CD14-positive monocyte (primary cell): ENCODE data around the gene PSENEN. TPM values are rescaled to one million over a fixed set of nuclear protein-coding genes. Genes with fewer than 3 reads are reported as not detected.
"Not testable (repeated sequence)": the region's sequence is repeated elsewhere in the genome, so short reads cannot be mapped to it uniquely, and the experiment has no call there.

Source experiments
- DNase-seq, 3 donors: peaks; one replicate each; pipeline ENCODE4 v3.0.0-alpha.2; 2011 to 2022
- H2AFZ ChIP-seq: 2 replicates; pipeline ENCODE4 v1.6.0; 2012; ENCODE audit warnings: mild to moderate bottlenecking, low read depth, low read length, inconsistent platforms; ENCODE audit not compliant: insufficient read depth, poor library complexity, severe bottlenecking
- H3K27ac ChIP-seq, 2 donors: 1 replicate in 1 of 2; 2 replicates in 1 of 2; pipeline ENCODE4 v1.5.1; 2012 to 2013; ENCODE audit warnings: low read length in 2 of 2, control low read depth in 1 of 2, inconsistent platforms in 1 of 2, low read depth in 1 of 2, mild to moderate bottlenecking in 1 of 2
- H3K27me3 ChIP-seq, 2 donors: one replicate each; pipeline versions ENCODE4 v1.6.0 to v1.6.1; 2011 to 2013; ENCODE audit warnings: low read length in 2 of 2; ENCODE audit not compliant: control insufficient read depth in 2 of 2, insufficient read depth in 2 of 2
- H3K36me3 ChIP-seq, 2 donors: replicated peaks in 1 of 2; 1 replicate in 1 of 2; 2 replicates in 1 of 2; pipeline versions ENCODE4 v1.5.1 to v1.6.1; 2012 to 2013; ENCODE audit warnings: low read length in 2 of 2, control low read depth in 1 of 2, inconsistent platforms in 1 of 2, mild to moderate bottlenecking in 1 of 2; ENCODE audit not compliant: insufficient read depth in 2 of 2, control insufficient read depth in 1 of 2
- H3K4me1 ChIP-seq, 2 donors: 1 replicate in 1 of 2; 2 replicates in 1 of 2; pipeline versions ENCODE4 v1.5.1 to v1.6.1; 2012 to 2013; ENCODE audit warnings: low read length in 2 of 2, control low read depth in 1 of 2, inconsistent platforms in 1 of 2, mild to moderate bottlenecking in 1 of 2, moderate library complexity in 1 of 2; ENCODE audit not compliant: insufficient read depth in 2 of 2, control insufficient read depth in 1 of 2
- H3K4me2 ChIP-seq: replicated peaks from 2 replicates; pipeline ENCODE3; 2012; ENCODE audit warnings: low read length, moderate library complexity, mild to moderate bottlenecking; ENCODE audit not compliant: poor library complexity, severe bottlenecking; ENCODE audit errors: extremely low read depth
- H3K4me3 ChIP-seq, 3 experiments: fragments of 200-600 bp in 1 of 3; sonication (generic) in 1 of 3; replicated peaks in 1 of 3; 1 replicate in 2 of 3; 2 replicates in 1 of 3; pipeline ENCODE4 v1.5.1; 2011 to 2013; ENCODE audit warnings: low read length in 3 of 3, mild to moderate bottlenecking in 3 of 3, control low read depth in 2 of 3, low read depth in 2 of 3, inconsistent platforms in 1 of 3, moderate library complexity in 1 of 3
- H3K79me2 ChIP-seq: 2 replicates; pipeline ENCODE4 v1.6.0; 2012; ENCODE audit warnings: mild to moderate bottlenecking, control low read depth, inconsistent platforms, low read length, moderate library complexity; ENCODE audit not compliant: insufficient read depth
- H3K9ac ChIP-seq: 2 replicates; pipeline ENCODE4 v1.6.0; 2017; ENCODE audit warnings: low read length, mild to moderate bottlenecking; ENCODE audit not compliant: insufficient read depth, poor library complexity, severe bottlenecking
- H3K9me3 ChIP-seq, 2 donors: replicated peaks in 1 of 2; 1 replicate in 1 of 2; 2 replicates in 1 of 2; pipeline versions ENCODE4 v1.5.1 to v1.6.1; 2012 to 2013; ENCODE audit warnings: low read length in 2 of 2, control low read depth in 1 of 2; ENCODE audit not compliant: control insufficient read depth in 1 of 2, insufficient read depth in 1 of 2
- H4K20me1 ChIP-seq: 2 replicates; pipeline ENCODE4 v1.6.0; 2012; ENCODE audit warnings: mild to moderate bottlenecking, low read length, control low read depth, moderate library complexity; ENCODE audit not compliant: insufficient read depth
- H3K27ac Mint-ChIP-seq, 7 donors: one replicate each; pipeline ENCODE4 v1.8.0; 2020; ENCODE audit warnings: mild to moderate bottlenecking in 7 of 7, mixed read lengths in 7 of 7, moderate library complexity in 6 of 7, inconsistent platforms in 2 of 7
- H3K27me3 Mint-ChIP-seq, 3 donors: one replicate each; pipeline ENCODE4 v1.8.0; 2021 to 2022; ENCODE audit warnings: low read depth in 3 of 3, mild to moderate bottlenecking in 3 of 3, mixed read lengths in 3 of 3, moderate library complexity in 3 of 3, inconsistent platforms in 1 of 3
- H3K36me3 Mint-ChIP-seq, 2 donors: one replicate each; pipeline ENCODE4 v1.8.0; 2020; ENCODE audit warnings: mixed read lengths in 2 of 2, inconsistent platforms in 1 of 2, mild to moderate bottlenecking in 1 of 2
- H3K4me1 Mint-ChIP-seq: one replicate; pipeline ENCODE4 v1.8.0; 2020; ENCODE audit warnings: mild to moderate bottlenecking, mixed read lengths
- H3K4me3 Mint-ChIP-seq, 2 donors: one replicate each; pipeline ENCODE4 v1.8.0; 2020; ENCODE audit warnings: mild to moderate bottlenecking in 2 of 2, mixed read lengths in 2 of 2, moderate library complexity in 1 of 2
- H3K9me3 Mint-ChIP-seq, 7 donors: one replicate each; pipeline ENCODE4 v1.8.0; 2020 to 2022; ENCODE audit warnings: mixed read lengths in 7 of 7, mild to moderate bottlenecking in 6 of 7, moderate library complexity in 6 of 7, inconsistent platforms in 2 of 7
- WGBS: methylation state at CpG from one replicate; pipeline ENCODE4 v1.1.5; 2013; ENCODE audit warnings: missing lambda C conversion rate; ENCODE audit not compliant: insufficient coverage; 5-methylcytosine and 5-hydroxymethylcytosine counted together
- intact Hi-C, 2 donors: fragments of 100-400 bp; cut with micrococcal nuclease; formaldehyde crosslinking; loops; one replicate each; pipeline versions ENCODE4 v1.15.0 to v1.15.1; 2023
- polyA plus RNA-seq, 3 donors: library from polyadenylated mRNA; depleted of rRNA in 1 of 3; unstranded in 2 of 3; stranded (reverse) in 1 of 3; fragments of 300-500 nt in 2 of 3; fragments of >200 nt in 1 of 3; fragmentation: Illumina TruSeq in 2 of 3; gene quantifications; 1 replicate in 2 of 3; 2 replicates in 1 of 3; pipeline ENCODE4 v1.2.3, GENCODE V29; 2012 to 2021
- TF ChIP-seq, protein P1 (sequence below): fragments of 200-600 bp; IDR thresholded peaks from one replicate; pipeline ENCODE4 v1.8.0; 2022; ENCODE audit warnings: antibody characterized with exemption, mild to moderate bottlenecking

The PSENEN gene
- polyA plus RNA-seq, 3 donors: 29.7 to 149 (median 129) TPM

DNA sequence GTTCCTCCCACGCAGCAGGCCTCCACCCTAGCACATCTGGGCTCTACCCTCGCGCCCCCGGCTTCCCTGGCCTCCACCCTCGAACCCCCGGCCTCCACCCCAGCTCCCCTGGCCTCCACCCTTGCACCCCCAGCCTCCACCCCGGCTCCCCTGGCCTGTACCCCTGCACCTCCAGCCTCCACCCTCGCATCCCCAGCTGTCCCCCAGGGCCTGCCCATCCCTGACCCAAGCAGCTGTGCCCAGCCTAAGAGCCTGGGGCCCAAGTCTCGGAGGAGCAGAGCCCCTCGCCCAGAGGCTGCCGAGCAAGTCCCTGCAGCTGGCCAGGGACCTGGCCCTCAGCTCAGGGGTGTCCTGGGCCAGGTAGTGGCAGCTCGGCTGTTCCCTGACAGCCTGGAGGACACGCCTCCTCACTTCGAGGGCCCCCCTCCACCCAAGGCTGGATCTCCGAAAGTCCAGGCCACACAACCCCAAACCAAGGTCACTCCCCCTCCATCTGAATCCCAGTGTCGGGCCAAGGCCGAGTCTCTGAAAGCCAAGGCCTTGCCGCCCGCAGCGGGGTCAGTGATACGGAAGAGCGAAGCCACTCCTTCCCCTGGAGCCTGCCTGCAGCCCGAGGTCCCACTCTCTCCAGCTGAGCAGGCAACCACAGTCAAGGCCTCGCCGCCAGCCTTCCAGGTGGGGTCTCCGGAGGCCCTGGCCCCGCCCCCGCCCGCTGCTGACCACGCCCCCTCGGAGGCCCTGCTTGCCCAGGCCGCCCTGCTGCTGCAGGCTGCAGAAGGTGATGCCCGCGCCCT, 22.0 kb downstream of the PSENEN start:
- peak overlapping the region in 1 of 7 donors; percentile 10 for H3K27ac Mint-ChIP-seq
- no peak overlapping the region for H3K4me2 ChIP-seq
- no peaks in the 10 kb centered on the region for H3K9me3 ChIP-seq
- H3K4me3 ChIP-seq: no peak overlapping the region
- no peak overlapping the region for H3K9ac ChIP-seq
- peaks cover 24 to 53% of the 10 kb centered on the region in 2 donors for H3K36me3 Mint-ChIP-seq
- TF ChIP-seq, protein P1, sequence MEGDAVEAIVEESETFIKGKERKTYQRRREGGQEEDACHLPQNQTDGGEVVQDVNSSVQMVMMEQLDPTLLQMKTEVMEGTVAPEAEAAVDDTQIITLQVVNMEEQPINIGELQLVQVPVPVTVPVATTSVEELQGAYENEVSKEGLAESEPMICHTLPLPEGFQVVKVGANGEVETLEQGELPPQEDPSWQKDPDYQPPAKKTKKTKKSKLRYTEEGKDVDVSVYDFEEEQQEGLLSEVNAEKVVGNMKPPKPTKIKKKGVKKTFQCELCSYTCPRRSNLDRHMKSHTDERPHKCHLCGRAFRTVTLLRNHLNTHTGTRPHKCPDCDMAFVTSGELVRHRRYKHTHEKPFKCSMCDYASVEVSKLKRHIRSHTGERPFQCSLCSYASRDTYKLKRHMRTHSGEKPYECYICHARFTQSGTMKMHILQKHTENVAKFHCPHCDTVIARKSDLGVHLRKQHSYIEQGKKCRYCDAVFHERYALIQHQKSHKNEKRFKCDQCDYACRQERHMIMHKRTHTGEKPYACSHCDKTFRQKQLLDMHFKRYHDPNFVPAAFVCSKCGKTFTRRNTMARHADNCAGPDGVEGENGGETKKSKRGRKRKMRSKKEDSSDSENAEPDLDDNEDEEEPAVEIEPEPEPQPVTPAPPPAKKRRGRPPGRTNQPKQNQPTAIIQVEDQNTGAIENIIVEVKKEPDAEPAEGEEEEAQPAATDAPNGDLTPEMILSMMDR: no peak
- no peaks in the 10 kb centered on the region for H3K4me1 ChIP-seq
- no peak overlapping the region for H2AFZ ChIP-seq
- no peak for DNase-seq
- no peak overlapping the region for H3K27ac ChIP-seq
- H3K79me2 ChIP-seq: no peaks in the 10 kb centered on the region
- no peaks in the 10 kb centered on the region for H3K4me1 Mint-ChIP-seq
- H3K36me3 ChIP-seq: peaks cover 8 to 22% of the 10 kb centered on the region in 2 donors
- H3K4me3 Mint-ChIP-seq: no peak overlapping the region
- H3K27me3 Mint-ChIP-seq: no peaks in the 10 kb centered on the region
- H3K9me3 Mint-ChIP-seq: peaks cover 0 to 2% (median 0%) of the 10 kb centered on the region in 7 donors
- intact Hi-C loops: no loop called here
- no peaks in the 10 kb centered on the region for H3K27me3 ChIP-seq
- H4K20me1 ChIP-seq: no peaks in the 10 kb centered on the region
- 79% methylated on average over 27 of the region's 34 CpGs for WGBS

DNA sequence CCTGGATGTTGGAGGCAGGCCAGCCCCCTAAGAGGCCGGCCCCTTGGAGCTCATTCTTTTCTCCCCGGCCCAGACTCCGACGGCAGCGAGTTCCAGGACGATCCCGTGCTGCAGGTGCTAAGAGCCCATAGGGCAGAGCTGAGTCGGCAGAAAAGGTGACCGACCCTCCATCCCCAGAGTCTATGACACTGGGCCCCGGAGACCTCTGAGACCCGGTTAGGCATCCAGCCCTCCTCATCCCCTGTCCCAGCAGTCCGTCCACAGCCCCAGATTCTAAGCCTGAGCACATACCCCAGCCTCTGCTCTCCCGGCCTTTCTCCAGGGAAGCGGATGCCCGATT, 22.6 kb downstream of the PSENEN start:
- intact Hi-C loops: no loop called here
- TF ChIP-seq, protein P1: no peak
- no peak overlapping the region for H2AFZ ChIP-seq
- H3K9me3 ChIP-seq: no peaks in the 10 kb centered on the region
- peaks cover 8 to 22% of the 10 kb centered on the region in 2 donors for H3K36me3 ChIP-seq
- H3K4me2 ChIP-seq: no peak overlapping the region
- H3K27ac ChIP-seq: no peak overlapping the region
- Mint-ChIP-seq H3K4me1 (no peaks in the 10 kb centered on the region), H3K4me3 (no peak overlapping the region), H3K9me3 (peaks cover 0 to 2% (median 0%) of the 10 kb centered on the region in 7 donors), H3K36me3 (peaks cover 24 to 47% of the 10 kb centered on the region in 2 donors), H3K27ac (no peak overlapping the region), H3K27me3 (no peaks in the 10 kb centered on the region)
- H3K27me3 ChIP-seq: no peaks in the 10 kb centered on the region
- 92% methylated on average over 12 of the region's 15 CpGs for WGBS
- no peak overlapping the region for H3K9ac ChIP-seq
- H3K79me2 ChIP-seq: no peaks in the 10 kb centered on the region
- no peak overlapping the region for H3K4me3 ChIP-seq
- no peaks in the 10 kb centered on the region for H3K4me1 ChIP-seq
- DNase-seq: no peak
- no peaks in the 10 kb centered on the region for H4K20me1 ChIP-seq

DNA sequence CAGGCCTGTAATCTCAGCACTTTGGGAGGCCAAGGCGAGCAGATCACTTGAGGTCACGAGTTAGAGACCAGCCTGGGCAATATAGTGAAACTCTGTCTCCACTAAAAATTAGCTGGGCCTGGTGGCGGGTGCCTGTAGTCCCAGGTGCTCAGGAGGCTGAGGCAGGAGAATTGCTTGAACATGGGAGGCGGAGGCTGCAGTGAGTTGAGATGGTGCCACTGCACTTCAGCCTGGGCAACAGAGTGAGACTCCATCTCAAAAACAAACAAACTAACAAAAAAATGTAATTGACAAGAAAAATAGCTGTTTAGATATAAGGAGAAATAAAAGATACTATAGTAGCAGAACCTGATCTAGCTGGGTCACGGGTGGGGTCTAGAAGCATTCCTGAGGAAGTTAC, 26.9 kb downstream of the PSENEN start:
- not testable (repeated sequence) for H3K36me3 ChIP-seq, H3K27me3 ChIP-seq, H3K9me3 ChIP-seq, H3K27ac Mint-ChIP-seq, H3K27ac ChIP-seq, H3K4me3 Mint-ChIP-seq, H2AFZ ChIP-seq, H3K9ac ChIP-seq, DNase-seq, H4K20me1 ChIP-seq, H3K27me3 Mint-ChIP-seq, H3K9me3 Mint-ChIP-seq, H3K4me2 ChIP-seq, H3K4me3 ChIP-seq
- Mint-ChIP-seq H3K36me3 (peaks cover 6 to 13% of the 10 kb centered on the region in 2 donors), H3K4me1 (peaks cover 23% of the 10 kb centered on the region)
- intact Hi-C loops: loop anchor here in 1 of 2 donors (10.0 kb wide), 2 partner anchors 102 to 282 kb away; partner anchors contain the start of genes THAP8 and WDR62
- 100% methylated on average over 3 of the region's 5 CpGs for WGBS
- Histone ChIP-seq H3K79me2 (peaks cover 18% of the 10 kb centered on the region), H3K4me1 (peaks cover 14 to 19% of the 10 kb centered on the region in 2 donors)
